Transverse colon (tissue), 4 donors: ENCODE results near the gene VEGFA. TPM values are rescaled to one million over a fixed set of nuclear protein-coding genes. Genes with fewer than 3 reads are reported as not detected.

ENCODE experiments used
- DNase-seq: peaks from one replicate; pipeline ENCODE4 v3.0.0-alpha.2; 2019
- H3K27ac ChIP-seq, 4 donors: fragments of 200-600 bp; sonication (generic); 2 replicates each; pipeline ENCODE4 v1.5.1; 2016 to 2018; ENCODE audit warnings: inconsistent platforms in 4 of 4
- H3K27me3 ChIP-seq: fragments of 200-600 bp; sonication (generic); 2 replicates; pipeline ENCODE4 v1.5.1; 2017; ENCODE audit warnings: inconsistent platforms
- H3K36me3 ChIP-seq, 4 donors: fragments of 200-600 bp; sonication (generic); 2 replicates each; pipeline ENCODE4 v1.5.1; 2017 to 2019; ENCODE audit warnings: inconsistent platforms in 4 of 4
- H3K4me1 ChIP-seq, 4 donors: fragments of 200-600 bp; sonication (generic); 2 replicates each; pipeline ENCODE4 v1.5.1; 2017 to 2020; ENCODE audit warnings: inconsistent platforms in 4 of 4
- H3K4me3 ChIP-seq, 4 donors: fragments of 200-600 bp; sonication (generic); 1 replicate in 1 of 4; 2 replicates in 3 of 4; pipeline versions ENCODE4 v1.5.1 to v1.6.1; 2017 to 2019; ENCODE audit warnings: inconsistent platforms in 4 of 4
- H3K9me3 ChIP-seq, 2 donors: fragments of 200-600 bp; sonication (generic); 2 replicates each; pipeline ENCODE4 v1.5.1; 2017 to 2019; ENCODE audit warnings: inconsistent platforms in 2 of 2
- EP300 ChIP-seq: sonication (generic); formaldehyde crosslinking; IDR thresholded peaks from one replicate; pipeline ENCODE4 v1.6.1; 2017; ENCODE audit warnings: antibody characterized with exemption, low read depth
- POLR2A ChIP-seq: fragments of 450-650 bp; IDR thresholded peaks from one replicate; pipeline ENCODE4 v1.6.1; 2016; ENCODE audit warnings: antibody characterized with exemption, mild to moderate bottlenecking, moderate library complexity
- POLR2AphosphoS5 ChIP-seq, 3 donors: sonication (generic); formaldehyde crosslinking; IDR thresholded peaks; one replicate each; pipeline ENCODE4 v1.6.1; 2016; ENCODE audit warnings: antibody characterized with exemption in 3 of 3
- WGBS, 2 donors: methylation state at CpG; one replicate each; pipeline ENCODE4 v1.1.5; 2018; ENCODE audit warnings: low coverage in 1 of 2; 5-methylcytosine and 5-hydroxymethylcytosine counted together
- in situ Hi-C, 4 donors: fragments of 200-750 bp; cut with MboI; loops; one replicate each; pipeline versions ENCODE4 v1.15.0 to v1.15.1; 2017; ENCODE audit warnings: low sequenced_read_pairs in 3 of 4, low pct_ligation_motif_present in 1 of 4, low pct_unique_long_range_greater_than_20kb in 1 of 4
- intact Hi-C: fragments of 100-400 bp; cut with DNase I; formaldehyde crosslinking; loops from one replicate; pipeline ENCODE4 v1.15.1; 2023; ENCODE audit warnings: low total_unique reads
- total RNA-seq, 4 donors: library from RNA; depleted of rRNA; stranded (reverse); fragments of >200 nt; gene quantifications; one replicate each; pipeline ENCODE4 v1.1.0, GENCODE V29; 2016
- TF ChIP-seq, protein P1 (sequence below), 5 experiments: fragments of 200-600 bp in 3 of 5; fragments of 450-650 bp in 2 of 5; sonication (generic) in 3 of 5; IDR thresholded peaks; 1 replicate in 2 of 5; 2 replicates in 3 of 5; pipeline ENCODE4 v1.5.1; 2016 to 2017; ENCODE audit warnings: antibody characterized with exemption in 5 of 5, inconsistent platforms in 3 of 5, mild to moderate bottlenecking in 2 of 5, moderate library complexity in 1 of 5

The VEGFA gene
- total RNA-seq, 4 donors from 2014 or later, result 131 to 608 (median 203) TPM

DNA sequence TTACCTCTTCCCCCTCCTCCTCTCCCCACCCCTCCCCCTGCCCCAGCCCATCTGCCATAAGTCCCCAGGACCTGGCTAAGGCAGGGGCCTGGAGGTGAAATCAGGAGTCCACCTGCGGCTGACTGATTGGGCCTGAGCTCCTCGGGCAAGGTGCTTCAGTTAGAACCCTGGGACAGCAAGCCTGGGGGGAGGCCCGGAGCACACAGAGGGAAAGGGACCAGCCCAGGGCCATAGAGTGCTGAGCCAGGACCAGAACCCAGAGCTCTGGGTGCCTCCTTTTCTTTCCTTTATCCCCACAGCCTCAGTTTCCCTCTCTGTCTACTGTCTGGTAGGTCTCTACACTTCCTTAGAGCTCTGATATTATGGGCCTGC lies 35.7 kb upstream of the VEGFA start:
- no peaks in the 10 kb centered on the region for H3K27me3 ChIP-seq
- no peak for TF ChIP-seq POLR2A
- TF ChIP-seq, protein P1, sequence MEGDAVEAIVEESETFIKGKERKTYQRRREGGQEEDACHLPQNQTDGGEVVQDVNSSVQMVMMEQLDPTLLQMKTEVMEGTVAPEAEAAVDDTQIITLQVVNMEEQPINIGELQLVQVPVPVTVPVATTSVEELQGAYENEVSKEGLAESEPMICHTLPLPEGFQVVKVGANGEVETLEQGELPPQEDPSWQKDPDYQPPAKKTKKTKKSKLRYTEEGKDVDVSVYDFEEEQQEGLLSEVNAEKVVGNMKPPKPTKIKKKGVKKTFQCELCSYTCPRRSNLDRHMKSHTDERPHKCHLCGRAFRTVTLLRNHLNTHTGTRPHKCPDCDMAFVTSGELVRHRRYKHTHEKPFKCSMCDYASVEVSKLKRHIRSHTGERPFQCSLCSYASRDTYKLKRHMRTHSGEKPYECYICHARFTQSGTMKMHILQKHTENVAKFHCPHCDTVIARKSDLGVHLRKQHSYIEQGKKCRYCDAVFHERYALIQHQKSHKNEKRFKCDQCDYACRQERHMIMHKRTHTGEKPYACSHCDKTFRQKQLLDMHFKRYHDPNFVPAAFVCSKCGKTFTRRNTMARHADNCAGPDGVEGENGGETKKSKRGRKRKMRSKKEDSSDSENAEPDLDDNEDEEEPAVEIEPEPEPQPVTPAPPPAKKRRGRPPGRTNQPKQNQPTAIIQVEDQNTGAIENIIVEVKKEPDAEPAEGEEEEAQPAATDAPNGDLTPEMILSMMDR (IDR thresholded peaks at IDR 0.05), result no peak
- no peak for TF ChIP-seq POLR2AphosphoS5 (IDR thresholded peaks at IDR 0.05)
- TF ChIP-seq EP300, result no peak
- in situ Hi-C loops, result no loop called here
- 73% methylated on average over 3 of the region's 3 CpGs; no CpG with 5 or more reads in 1 of the 2 donors for WGBS, 2 donors
- peaks cover 10 to 12% of the 10 kb centered on the region in 2 donors for H3K9me3 ChIP-seq
- no peak for DNase-seq
- H3K4me1 ChIP-seq, result peaks cover 0 to 11% (median 5%) of the 10 kb centered on the region in 4 donors
- no peak overlapping the region for H3K27ac ChIP-seq
- no peaks in the 10 kb centered on the region for H3K36me3 ChIP-seq
- H3K4me3 ChIP-seq, result no peak overlapping the region
- intact Hi-C loops, result no loop called here

DNA sequence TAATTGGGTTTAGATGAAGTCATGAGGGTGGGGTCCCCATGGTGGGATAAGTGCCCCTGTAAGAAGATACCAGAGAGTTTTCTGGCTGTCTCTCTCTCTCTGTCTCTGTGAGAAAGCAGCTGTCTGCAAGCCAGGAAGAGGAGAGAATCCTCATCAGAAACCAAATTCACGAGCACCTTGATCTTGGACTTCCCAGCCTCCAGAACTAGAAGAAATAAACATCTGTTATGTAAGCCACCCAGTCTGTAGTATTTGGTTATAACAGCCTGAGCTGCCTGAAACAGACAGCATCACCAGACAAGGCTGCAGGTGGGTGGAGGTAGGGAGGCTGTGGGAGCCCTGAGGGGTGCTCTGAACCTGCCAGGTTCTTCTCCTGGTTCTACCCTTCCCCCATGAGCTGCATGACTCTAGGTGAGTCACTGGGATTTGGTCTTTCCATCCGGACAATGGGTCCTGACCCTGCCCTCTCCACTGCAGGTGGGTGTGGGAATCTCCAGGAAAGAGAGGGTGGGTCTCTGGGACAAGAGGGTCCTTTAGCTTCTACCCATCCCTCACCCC lies 34.3 kb upstream of the VEGFA start:
- in situ Hi-C loops (no loop called here), intact Hi-C loops (no loop called here)
- TF ChIP-seq EP300 (no peak), POLR2A (no peak), POLR2AphosphoS5 (IDR thresholded peaks at IDR 0.05) (no peak)
- TF ChIP-seq, protein P1 (IDR thresholded peaks at IDR 0.05), result no peak
- no peaks in the 10 kb centered on the region for H3K36me3 ChIP-seq
- DNase-seq, result no peak
- peaks cover 7% of the 10 kb centered on the region in 2 donors for H3K9me3 ChIP-seq
- H3K4me1 ChIP-seq, result peaks cover 0 to 12% (median 5%) of the 10 kb centered on the region in 4 donors
- H3K27me3 ChIP-seq, result no peaks in the 10 kb centered on the region
- no peak overlapping the region for H3K4me3 ChIP-seq
- WGBS, 2 donors, result 83% methylated on average over 2 of the region's 2 CpGs; no CpG with 5 or more reads in 1 of the 2 donors
- H3K27ac ChIP-seq, result no peak overlapping the region

DNA sequence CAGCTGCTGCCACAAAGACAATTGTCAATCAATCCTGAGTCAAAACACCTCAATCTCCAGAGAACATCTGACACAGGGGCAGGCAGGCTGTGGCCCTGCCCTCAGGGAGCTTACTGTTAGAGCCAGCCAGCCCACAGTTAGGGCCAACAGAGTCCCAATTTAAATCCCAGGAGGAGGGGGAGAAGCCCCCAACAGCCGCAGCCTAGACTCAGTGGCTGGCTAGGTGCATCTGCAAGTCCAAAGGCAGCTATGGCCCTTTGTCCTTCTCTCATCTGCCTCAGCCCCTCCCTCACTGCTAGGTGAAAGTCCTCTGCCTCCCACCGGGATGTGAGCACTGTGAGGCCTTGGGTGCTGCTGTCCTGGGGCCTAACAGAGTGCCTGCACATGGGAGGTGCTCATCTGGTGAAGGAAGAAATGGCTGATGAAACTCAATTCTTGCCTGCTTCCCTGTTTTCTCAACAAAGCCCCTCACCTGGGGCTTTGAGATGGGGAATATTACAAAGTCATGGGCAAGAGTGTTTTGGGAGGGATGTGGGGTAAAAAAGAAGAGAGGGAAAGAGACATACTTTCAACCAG lies 33.7 kb upstream of the VEGFA start:
- Histone ChIP-seq H3K27ac (no peak overlapping the region), H3K27me3 (no peaks in the 10 kb centered on the region), H3K4me3 (no peak overlapping the region), H3K9me3 (peaks cover under 1% of the 10 kb centered on the region in 2 donors), H3K4me1 (peaks cover 0 to 17% (median 10%) of the 10 kb centered on the region in 4 donors), H3K36me3 (no peaks in the 10 kb centered on the region)
- in situ Hi-C loops, result no loop called here
- 71% methylated on average over 2 of the region's 2 CpGs; no CpG with 5 or more reads in 1 of the 2 donors for WGBS, 2 donors
- no peak for DNase-seq
- intact Hi-C loops, result no loop called here
- no peak for TF ChIP-seq POLR2AphosphoS5 (IDR thresholded peaks at IDR 0.05)
- TF ChIP-seq POLR2A, result no peak
- no peak for TF ChIP-seq EP300
- TF ChIP-seq, protein P1 (IDR thresholded peaks at IDR 0.05), result no peak

DNA sequence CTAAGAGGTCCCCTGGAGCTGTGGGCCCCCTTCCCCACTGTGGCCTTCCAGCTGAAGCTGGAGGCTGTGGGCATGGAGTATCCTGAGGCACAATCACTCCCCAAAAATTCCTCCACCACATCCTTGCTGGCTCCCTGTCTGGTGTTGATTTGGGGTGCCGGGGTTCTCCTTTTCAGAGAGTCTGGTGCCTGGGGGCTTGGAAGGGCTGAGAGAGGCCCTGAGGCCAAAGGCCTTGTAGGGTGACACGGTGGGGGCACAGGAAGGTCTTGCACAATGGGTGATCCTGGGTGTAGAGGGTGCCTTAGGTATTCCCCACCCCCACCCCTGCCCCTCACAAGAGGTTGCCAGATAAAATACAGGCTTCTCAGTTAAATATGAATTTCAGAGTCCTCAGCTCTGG lies 33.2 kb upstream of the VEGFA start:
- TF ChIP-seq EP300, result no peak
- TF ChIP-seq, protein P1 (IDR thresholded peaks at IDR 0.05), result no peak
- TF ChIP-seq POLR2AphosphoS5 (IDR thresholded peaks at IDR 0.05), result no peak
- TF ChIP-seq POLR2A, result no peak
- H3K27me3 ChIP-seq, result no peaks in the 10 kb centered on the region
- H3K4me3 ChIP-seq, result no peak overlapping the region
- no peak for DNase-seq
- H3K9me3 ChIP-seq, result no peaks in the 10 kb centered on the region
- H3K27ac ChIP-seq, result no peak overlapping the region
- WGBS, 2 donors, result 94% methylated on average over 2 of the region's 2 CpGs; no CpG with 5 or more reads in 1 of the 2 donors
- intact Hi-C loops, result no loop called here
- in situ Hi-C loops, result no loop called here
- no peaks in the 10 kb centered on the region for H3K36me3 ChIP-seq
- H3K4me1 ChIP-seq, result peaks cover 0 to 21% (median 14%) of the 10 kb centered on the region in 4 donors
